ENCODE data around the gene TEX19. TPM values are rescaled to one million over a fixed set of nuclear protein-coding genes. Genes with fewer than 3 reads are reported as not detected.

TEX19 gene
- total and polyA plus RNA-seq, 9 of the 15 experiments (the other 6 are each of a cell fraction or from before 2014, with no cell fraction given), result 0.10 to 4.9 (median 1.9) TPM

DNA sequence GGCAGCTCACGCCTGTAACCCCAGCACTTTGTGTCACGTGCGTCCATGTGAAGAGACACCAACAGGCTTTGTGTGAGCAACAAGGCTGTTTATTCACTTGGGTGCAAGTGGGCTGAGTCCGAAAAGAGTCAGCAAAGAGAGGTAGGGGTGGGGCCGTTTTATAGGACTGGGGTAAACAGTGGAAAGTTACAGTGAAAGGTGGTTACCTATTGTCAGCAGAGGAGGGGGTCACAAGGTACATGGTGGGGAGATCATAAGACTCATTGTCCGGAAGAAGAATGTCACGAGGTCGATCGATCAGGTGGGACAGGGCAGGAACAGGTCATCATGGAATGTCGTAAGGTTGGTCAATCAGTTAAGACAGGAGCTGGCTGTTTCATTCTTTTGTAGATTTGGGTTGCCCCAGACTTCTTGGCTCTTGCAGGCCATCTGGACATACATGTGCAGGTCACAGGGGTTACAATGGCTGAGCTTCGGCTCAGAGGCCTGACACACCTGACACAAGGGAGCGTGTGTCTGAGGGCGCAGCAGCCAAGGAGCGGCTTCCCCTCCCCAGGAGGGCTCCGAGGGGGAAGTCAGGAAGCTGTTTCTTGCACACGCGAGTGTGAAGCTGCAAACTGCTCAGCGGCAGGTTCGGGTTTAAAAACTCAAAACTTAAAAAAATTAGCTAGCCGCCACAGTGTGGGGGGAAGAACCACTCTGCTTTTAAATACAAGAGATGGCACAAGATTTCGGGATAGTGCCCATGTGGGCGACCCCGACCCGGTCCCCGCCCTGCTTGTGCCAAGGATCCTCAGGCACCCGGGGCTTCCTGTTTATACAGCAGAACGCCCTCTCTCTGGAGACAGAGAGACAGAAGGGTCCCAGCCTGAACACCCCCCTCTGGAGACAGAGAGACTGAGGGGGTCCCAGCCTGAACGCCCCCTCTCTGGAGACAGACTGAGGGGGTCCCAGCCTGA is 12.4 kb upstream of the TEX19 start (continued):
- TF ChIP-seq, protein P1, sequence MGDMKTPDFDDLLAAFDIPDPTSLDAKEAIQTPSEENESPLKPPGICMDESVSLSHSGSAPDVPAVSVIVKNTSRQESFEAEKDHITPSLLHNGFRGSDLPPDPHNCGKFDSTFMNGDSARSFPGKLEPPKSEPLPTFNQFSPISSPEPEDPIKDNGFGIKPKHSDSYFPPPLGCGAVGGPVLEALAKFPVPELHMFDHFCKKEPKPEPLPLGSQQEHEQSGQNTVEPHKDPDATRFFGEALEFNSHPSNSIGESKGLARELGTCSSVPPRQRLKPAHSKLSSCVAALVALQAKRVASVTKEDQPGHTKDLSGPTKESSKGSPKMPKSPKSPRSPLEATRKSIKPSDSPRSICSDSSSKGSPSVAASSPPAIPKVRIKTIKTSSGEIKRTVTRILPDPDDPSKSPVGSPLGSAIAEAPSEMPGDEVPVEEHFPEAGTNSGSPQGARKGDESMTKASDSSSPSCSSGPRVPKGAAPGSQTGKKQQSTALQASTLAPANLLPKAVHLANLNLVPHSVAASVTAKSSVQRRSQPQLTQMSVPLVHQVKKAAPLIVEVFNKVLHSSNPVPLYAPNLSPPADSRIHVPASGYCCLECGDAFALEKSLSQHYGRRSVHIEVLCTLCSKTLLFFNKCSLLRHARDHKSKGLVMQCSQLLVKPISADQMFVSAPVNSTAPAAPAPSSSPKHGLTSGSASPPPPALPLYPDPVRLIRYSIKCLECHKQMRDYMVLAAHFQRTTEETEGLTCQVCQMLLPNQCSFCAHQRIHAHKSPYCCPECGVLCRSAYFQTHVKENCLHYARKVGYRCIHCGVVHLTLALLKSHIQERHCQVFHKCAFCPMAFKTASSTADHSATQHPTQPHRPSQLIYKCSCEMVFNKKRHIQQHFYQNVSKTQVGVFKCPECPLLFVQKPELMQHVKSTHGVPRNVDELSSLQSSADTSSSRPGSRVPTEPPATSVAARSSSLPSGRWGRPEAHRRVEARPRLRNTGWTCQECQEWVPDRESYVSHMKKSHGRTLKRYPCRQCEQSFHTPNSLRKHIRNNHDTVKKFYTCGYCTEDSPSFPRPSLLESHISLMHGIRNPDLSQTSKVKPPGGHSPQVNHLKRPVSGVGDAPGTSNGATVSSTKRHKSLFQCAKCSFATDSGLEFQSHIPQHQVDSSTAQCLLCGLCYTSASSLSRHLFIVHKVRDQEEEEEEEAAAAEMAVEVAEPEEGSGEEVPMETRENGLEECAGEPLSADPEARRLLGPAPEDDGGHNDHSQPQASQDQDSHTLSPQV (IDR thresholded peaks at IDR 0.05), result peak; percentile 90; the same call in 1 of the 2 replicates
- 0 out of 2 replicates have a peak, but pooled peaks have one; percentile 50 for TF ChIP-seq HDAC8 (tag; IDR thresholded peaks at IDR 0.05)
- 0 out of 2 replicates have a peak, but pooled peaks have one; percentile 31 for TF ChIP-seq PTTG1 (tag; IDR thresholded peaks at IDR 0.05; ENCODE audit: low read depth)
- TF ChIP-seq, protein P2, sequence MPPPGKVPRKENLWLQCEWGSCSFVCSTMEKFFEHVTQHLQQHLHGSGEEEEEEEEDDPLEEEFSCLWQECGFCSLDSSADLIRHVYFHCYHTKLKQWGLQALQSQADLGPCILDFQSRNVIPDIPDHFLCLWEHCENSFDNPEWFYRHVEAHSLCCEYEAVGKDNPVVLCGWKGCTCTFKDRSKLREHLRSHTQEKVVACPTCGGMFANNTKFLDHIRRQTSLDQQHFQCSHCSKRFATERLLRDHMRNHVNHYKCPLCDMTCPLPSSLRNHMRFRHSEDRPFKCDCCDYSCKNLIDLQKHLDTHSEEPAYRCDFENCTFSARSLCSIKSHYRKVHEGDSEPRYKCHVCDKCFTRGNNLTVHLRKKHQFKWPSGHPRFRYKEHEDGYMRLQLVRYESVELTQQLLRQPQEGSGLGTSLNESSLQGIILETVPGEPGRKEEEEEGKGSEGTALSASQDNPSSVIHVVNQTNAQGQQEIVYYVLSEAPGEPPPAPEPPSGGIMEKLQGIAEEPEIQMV (tag; conservative IDR thresholded peaks at IDR 0.05; ENCODE audit: low read depth), result peak; percentile 45; the same call in 1 of the 2 replicates
- TF ChIP-seq, protein P3, sequence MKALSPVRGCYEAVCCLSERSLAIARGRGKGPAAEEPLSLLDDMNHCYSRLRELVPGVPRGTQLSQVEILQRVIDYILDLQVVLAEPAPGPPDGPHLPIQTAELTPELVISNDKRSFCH (CRISPR knock-in tag; IDR thresholded peaks at IDR 0.05), result no peak
- TF ChIP-seq, protein P3 (tag; IDR thresholded peaks at IDR 0.05), result peak; percentile 88
- TF ChIP-seq, protein P4, sequence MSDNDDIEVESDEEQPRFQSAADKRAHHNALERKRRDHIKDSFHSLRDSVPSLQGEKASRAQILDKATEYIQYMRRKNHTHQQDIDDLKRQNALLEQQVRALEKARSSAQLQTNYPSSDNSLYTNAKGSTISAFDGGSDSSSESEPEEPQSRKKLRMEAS (CRISPR knock-in tag; IDR thresholded peaks at IDR 0.05), result peak; percentile 34
- TF ChIP-seq NR4A1 (CRISPR knock-in tag; IDR thresholded peaks at IDR 0.05), result no peak
- TF ChIP-seq NR4A1 (tag; IDR thresholded peaks at IDR 0.05), result peak; percentile 90
- no peak for TF ChIP-seq ZZZ3 (IDR thresholded peaks at IDR 0.05)
- TF ChIP-seq ZNF347 (CRISPR knock-in tag; IDR thresholded peaks at IDR 0.05; ENCODE audit: low read depth), result 0 out of 2 replicates have a peak, but pooled peaks have one; percentile 24
- peak; percentile 30; the same call in 1 of the 2 replicates for TF ChIP-seq HSF4 (CRISPR knock-in tag; IDR thresholded peaks at IDR 0.05; ENCODE audit: borderline replicate concordance)
- TF ChIP-seq ETV5 (CRISPR knock-in tag; IDR thresholded peaks at IDR 0.05; ENCODE audit: low read depth), result peak; percentile 54; the same call in 1 of the 2 replicates
- no peak for TF ChIP-seq CTBP1 (IDR thresholded peaks at IDR 0.05; ENCODE audit: borderline replicate concordance)
- 0 out of 2 replicates have a peak, but pooled peaks have one; percentile 25 for TF ChIP-seq BHLHE40 (IDR thresholded peaks at IDR 0.05; ENCODE audit: low read length)
- TF ChIP-seq ZBTB17 (CRISPR knock-in tag; IDR thresholded peaks at IDR 0.05), result peak; percentile 59
- no peak for TF ChIP-seq MECOM (CRISPR knock-in tag; IDR thresholded peaks at IDR 0.05)
- peak in 1 of 3 experiments; percentile 5 for TF ChIP-seq YY1 (IDR thresholded peaks at IDR 0.05; ENCODE audit: borderline replicate concordance in 1 of 3, control insufficient read depth in 1 of 3, extremely low read depth in 1 of 3, insufficient read depth in 3 of 3, insufficient read length in 1 of 3, insufficient replicate concordance in 2 of 3, low read depth in 1 of 3, low read length in 2 of 3)
- TF ChIP-seq KLF6 (CRISPR knock-in tag; IDR thresholded peaks at IDR 0.05; ENCODE audit: borderline replicate concordance), result peak; percentile 73; the same call in 1 of the 2 replicates
